Fibroblast of skin of right quadriceps (primary cell): ENCODE data around the gene GPRIN2.
"Not testable (repeated sequence)": the region's sequence is repeated elsewhere in the genome, so short reads cannot be mapped to it uniquely, and the experiment has no call there.

ENCODE experiments used
- DNase-seq: peaks from one replicate; pipeline ENCODE4 v3.0.0-alpha.2; 2013

The GPRIN2 gene

DNA sequence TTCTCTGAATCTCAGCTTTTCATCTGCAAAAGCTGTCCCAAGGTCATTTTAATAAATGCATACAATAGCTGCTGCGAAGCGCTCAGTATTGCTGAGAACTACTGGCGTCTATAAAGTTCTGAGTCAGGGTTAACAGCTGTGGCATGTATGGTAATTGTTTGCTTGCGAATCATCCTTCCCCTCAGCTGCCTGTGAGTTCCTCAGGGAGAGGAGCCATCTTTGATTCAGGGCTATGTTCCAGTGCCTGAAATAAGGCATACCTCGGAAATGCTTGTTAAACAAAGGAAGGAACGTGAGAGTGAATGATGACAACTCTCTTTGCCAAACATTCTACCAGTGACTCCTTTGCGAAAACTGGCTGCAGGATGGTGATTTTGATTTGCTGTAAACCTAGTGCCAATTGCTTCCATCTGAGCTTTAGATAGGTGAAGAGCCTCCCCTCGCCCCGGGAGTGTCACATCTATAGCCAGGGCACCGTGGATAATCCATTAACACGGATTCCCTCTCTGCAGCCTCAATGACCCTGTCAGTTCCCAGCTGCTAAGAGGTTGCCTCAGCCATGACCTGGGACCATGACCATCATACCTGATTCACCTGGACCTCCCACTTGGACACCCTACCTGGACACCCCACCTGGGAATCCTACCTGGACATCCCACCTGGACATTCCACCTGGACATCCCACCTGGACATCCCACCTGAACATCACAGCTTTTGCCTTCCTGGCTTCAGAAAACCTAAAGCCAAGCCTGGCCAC is 39.6 kb downstream of the GPRIN2 start:
- peak; percentile 86 for DNase-seq

DNA sequence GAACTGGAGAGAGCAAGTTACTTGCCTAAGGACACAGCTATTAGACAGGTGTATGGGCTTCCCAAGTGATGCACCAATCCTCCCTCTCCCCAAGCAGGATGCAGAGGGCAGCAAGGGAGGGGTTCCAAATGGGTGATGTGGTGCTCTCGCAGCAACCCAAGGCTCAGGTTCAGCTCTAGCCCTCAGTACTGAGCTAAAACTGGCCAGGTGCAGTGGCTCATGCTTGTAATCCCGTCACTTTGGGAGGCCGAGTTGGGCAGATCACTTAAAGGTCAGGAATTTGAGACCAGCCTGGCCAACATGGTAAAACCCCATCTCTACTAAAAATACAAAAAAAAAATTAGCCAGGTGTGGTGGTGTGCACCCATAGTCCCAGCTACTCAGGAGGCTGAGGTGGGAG is 40.7 kb downstream of the GPRIN2 start:
- DNase-seq = no peak

DNA sequence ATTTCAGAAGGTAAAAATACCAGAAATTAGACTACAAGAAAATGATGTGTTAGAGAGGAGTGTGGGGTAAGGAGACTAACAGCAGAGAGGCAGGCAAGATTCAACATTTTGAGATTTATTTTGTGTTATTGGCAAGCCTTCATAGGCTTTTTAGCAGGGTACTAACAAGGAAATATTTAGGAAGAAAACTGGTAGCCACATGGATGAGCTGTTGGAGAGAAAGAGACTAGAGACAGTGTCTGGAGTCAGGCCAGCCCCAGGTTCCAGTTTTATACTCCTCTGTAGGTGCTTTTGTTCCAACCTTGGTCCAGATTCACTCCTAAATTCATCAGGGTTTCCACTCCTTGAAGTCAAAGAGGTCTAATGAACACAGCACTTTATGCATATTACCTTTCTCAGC is 41.1 kb downstream of the GPRIN2 start:
- no peak for DNase-seq

DNA sequence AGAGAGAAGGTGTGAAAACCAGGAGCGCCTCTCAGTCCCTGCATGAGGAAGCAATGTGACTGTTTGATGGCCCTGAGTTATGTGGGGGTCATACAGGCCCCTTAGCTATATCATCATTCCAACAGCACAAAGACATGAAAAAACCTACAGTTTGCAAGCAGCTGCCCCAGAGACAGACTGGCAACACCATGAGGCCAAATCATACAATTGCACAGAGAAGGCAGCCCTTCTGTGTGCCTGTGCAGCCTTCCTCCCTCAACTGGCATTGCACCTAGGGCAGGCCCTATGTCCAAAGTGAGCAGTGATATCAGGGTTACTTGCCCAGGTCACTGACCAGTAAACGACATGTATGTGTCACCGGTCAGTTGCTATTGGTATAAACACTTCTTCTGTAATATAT is 41.6 kb downstream of the GPRIN2 start:
- DNase-seq = no peak

DNA sequence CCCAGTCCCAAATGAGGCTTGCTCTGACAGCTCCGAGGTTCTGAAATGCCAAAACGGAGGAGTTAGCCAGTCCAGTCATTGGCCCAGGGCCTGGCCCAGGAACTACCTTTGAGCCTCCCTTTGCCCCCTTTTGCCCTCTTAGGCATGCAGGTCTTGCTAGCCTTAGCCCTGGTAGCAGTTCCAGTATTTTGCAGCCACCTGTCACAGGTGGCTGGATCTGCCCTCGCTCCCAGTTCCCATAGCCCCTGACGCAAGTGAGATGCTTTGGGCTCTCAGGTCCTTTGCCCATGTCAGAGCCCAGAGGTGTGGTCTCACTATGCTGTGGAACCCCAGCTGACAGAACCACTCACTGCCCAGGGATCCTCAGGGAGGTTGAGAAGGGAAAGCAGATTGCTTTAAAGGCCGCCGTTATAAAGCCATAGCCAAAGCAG is 42.0 kb downstream of the GPRIN2 start:
- DNase-seq = no peak

DNA sequence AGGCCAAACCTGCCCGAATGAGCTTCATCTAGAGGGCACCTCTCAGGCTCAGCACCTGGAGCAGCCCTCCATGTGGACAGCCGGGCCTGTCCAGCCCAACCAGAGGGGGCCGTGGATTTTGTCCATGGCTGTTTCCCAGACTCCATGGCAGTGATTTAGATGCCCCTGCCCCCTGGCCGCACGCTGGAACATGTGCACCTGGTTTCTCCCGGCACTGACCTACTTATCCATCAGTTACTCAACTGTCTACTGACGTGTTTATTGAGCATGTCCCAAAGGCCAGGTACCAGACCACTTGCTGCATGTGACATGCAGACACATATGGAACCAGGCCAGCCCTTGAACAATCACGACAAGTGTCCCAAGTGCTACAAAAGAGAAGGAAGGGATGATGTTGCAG is 43.1 kb downstream of the GPRIN2 start:
- DNase-seq = not testable (repeated sequence)

DNA sequence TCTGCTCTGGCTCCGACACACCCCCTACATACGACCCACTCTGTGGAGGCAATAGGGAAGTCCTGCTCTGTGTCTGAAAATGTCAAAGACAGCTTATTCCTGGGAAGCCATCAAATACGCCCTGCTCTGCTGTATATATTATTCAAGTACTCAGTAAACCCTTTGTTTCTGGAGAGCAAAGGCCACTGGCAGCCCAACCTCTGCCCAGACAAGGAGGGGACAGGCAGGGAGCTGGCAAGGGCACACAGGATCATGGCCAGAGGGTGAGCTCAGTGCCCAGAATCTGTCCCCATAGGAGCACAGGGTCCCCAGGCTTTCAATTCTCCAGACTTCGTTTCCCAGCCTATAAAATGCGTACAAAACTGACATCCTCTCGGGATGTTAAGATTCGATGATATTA is 43.7 kb downstream of the GPRIN2 start:
- DNase-seq = not testable (repeated sequence)

DNA sequence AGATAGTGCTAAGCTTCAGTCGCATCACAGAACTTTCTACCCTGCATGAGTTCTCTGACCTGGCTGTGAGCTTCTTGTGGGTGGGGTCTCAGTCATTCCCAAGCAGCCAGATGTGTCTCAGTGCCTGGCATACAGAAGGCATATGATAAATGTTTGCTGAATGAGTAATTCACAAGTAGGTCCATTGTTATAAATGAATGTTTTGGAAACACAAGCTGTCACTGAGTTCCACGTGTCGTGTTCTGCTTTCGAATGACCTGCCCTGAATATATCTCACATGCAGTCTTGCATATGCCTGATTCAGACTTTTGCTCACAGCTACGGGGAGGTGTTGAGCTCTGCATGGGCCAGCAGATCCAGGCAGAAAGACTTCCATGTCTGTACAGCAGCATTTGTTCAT is 44.5 kb downstream of the GPRIN2 start:
- DNase-seq = not testable (repeated sequence)
